NCI-H2227 treated with DMSO at 0.1 percent for 48 hours (cell line): ENCODE results near the gene ADAMTS2.

ENCODE experiments used
- DNase-seq: peaks from one replicate; lab custom pipeline; 2025; lab: John Stamatoyannopoulos, UW

ADAMTS2 gene

DNA sequence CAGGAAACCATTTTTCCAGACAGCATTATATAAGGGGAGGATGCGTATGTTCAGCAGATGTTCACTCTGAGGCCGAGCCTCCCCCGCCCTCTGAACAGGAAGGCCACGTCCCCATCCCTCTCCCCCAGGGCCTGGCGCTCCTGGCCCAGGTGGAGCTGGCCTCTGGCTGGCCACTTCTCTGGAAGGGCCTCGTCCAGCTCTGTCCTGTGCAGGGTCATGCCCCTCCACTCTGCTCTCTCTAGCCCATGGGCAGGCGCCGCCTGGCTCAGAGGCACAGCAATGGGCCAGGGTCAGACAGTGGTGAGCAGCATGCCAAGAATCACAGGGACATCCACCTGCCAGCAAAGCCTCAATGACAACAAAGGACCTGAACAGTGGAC, 34.2 kb downstream of the ADAMTS2 start:
- no peak for DNase-seq

- DNase-seq: no peak
Observed at GRCh38 chr5:179310439-179311090, 34.7 kb downstream of the ADAMTS2 start.

GRCh38 chr5:179309751-179310320, 35.4 kb downstream of the ADAMTS2 start:
- no peak for DNase-seq

DNA sequence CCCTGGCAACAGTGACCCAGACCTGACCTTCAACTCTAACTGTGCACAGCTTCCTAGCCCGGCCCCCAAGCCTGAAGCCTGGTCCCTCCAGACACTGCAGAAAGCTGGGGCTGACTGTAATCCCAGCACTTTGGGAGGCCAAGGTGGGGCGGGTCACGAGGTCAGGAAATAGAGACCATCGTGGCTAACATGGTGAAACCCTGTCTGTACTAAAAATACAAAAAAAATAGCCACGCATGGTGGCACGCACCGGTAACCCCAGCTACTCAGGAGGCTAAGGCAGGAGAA, 35.9 kb downstream of the ADAMTS2 start:
- no peak for DNase-seq

GRCh38 chr5:179308563-179309382, 36.5 kb downstream of the ADAMTS2 start:
- no peak for DNase-seq

DNA sequence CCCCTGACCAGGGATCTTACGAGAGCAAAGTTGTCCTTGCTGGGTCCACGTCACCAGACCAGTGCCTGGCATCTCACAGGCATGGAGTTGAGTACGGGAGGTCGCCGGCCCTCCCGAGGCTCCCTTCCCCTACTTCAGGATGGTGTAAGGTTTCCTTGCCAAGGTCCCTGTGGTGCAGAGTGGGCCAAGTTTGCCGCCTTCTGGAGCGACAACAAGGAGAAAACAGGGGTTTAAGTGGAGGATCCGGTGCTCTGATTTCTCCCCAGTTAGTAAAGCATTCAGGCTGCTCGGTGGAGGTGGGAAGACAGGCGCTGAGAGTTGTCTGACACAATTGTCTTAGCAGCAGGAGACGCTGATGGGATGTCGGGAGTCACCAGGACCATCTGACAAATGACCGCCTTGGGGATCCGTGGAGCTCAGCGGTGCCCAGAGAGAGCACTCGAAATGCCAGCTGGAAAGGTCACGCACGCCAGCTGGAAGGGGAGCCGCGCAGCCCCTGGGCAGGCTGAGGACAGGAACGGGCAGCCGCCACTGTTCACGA, 37.3 kb downstream of the ADAMTS2 start:
- no peak for DNase-seq

DNA sequence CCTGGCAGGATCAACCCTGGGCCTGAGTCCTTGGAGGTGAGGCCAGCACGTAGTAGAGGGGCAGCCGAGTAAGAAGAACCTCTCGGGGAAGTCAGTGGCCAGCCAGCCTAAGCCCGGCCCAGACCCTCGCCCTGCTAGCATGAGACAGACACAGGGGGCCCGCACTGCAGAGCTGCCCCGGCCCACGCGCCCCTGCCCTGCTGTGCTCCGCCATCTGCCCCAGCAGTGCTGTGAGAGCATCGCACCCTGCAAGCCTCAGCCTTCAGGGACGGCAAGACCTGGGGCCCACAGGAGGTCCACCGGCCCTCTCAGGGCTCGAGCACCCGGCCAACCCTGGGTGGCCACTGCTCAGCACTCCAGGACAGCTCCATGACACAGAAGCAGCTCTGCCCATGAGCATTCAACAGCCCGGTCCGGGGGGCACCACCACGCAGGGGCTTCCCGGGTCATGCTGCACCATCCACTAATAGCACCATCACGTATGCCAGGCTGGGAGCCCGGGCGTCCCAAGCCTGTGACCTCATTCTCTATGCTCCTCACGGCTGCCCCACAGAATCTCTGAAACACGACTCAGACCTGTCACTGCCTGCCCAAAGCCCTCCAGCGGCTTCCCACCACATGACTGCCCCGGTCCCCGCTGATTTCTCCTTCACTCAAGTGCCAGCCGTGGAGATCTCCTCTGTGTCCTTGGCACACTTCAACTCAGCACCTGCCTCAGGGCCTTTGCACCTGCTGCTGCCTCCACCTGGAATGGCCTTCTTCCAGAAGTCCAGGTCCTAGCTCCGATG, 38.1 kb downstream of the ADAMTS2 start:
- DNase-seq: no peak

GRCh38 chr5:179306191-179307012, 38.9 kb downstream of the ADAMTS2 start:
- no peak for DNase-seq

GRCh38 chr5:179304871-179305270, 40.4 kb downstream of the ADAMTS2 start:
- no peak for DNase-seq

DNA sequence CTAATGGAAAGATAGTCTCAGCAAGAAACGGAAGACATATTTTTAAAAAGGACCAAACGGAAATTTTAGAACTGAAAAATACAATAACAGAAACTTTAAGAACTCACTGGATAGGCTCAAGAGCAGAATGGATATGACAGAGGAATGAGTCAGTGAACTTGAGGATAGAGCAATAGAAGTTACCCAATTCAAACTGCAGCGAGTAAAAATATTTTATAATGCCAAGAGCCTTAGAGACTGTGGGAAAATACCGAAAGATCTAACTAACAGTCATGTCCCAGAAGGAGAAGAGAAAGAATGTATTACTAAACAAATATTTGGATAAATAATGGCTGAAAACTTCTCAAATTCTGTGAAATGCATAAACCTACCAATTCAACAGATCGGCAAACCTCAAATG, 40.8 kb downstream of the ADAMTS2 start:
- DNase-seq: no peak

DNA sequence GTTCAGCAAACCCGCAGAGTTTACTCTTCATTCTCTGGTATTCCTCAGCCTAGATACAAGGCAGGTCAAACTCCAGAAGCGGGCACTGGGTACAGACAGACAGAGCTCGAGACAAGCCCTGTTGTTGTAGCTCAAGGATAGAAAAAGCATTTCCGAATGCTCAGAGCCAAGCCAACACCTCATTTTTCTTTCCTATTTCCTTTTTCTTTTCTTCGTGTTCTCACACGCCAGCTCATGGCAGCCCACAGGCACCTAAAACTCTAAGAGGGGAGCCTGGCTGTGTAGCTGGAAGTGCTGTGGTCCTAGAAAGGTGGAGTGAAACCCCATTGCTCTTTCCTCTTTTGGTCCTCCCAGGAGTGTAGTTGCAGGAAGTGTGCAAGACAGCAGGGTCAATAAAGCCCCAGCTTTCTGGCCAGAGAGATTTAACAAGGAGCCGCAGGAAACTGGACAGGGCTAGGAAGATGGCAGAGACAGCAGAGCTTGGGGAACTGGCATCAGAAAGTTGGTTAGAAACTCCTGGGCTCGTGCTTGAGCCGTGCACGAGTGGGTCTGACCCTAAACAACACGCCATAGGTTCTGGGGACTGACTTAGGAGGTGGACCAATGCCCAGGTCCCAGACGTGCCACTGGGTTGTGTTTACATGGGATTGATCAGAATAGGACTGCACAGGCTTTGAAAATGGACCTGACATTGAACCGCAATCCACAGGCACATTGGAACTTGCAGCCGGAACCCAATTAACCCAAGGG, 41.6 kb downstream of the ADAMTS2 start:
- DNase-seq: no peak

GRCh38 chr5:179302499-179303185, 42.6 kb downstream of the ADAMTS2 start:
- DNase-seq: no peak

DNA sequence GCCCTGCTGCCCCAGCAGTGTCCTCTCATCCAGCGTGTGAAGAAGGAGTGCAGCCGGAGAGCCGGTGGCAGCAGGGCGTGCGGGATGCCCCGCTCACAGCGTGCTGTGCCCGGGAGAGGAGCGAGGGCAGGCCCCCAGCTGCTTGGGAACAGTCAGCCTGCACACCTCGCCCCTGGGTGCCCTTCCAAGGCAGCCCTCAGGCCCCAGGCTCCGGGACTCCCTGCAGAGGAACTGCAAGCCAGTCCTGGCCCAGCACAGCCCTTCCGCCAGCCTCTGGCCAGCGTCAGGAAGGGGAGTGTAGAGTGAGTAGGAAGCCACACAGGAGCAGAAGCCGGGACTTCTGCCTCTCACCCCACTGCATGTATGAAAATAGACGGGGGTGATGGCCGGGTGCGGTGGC, 43.5 kb downstream of the ADAMTS2 start:
- no peak for DNase-seq

- DNase-seq: no peak
Observed at GRCh38 chr5:179301376-179301775, 43.9 kb downstream of the ADAMTS2 start.

DNA sequence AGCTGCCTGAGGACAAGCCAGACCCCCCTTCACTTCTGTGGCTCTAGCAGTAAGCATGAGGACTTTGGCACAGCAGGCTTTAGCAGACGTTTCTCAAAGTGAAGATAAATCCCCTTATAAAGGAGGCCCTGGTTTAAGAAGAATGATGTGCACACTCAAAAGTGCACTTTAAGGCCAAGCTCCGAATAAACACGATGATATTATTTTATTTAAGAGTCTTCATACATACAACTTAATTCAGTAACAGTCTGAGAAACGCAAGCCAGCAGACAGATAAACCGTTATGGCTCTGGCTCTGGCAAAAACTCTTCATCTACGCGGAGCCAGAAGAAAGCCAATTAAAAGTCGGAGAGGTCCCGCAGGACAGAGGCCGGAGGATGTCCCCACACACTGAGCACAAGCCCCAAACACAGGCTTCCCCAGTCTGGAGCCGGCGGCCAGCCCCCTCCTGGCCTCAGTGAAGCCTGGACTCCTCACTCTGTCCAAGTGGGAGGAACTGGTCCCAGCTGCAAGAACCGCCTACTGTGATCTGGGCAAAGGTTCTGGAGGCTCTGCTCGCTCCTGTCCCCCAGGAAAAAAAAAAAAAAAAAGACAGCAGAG, 44.6 kb downstream of the ADAMTS2 start:
- no peak for DNase-seq

GRCh38 chr5:179298181-179298993, 46.9 kb downstream of the ADAMTS2 start:
- DNase-seq: no peak

DNA sequence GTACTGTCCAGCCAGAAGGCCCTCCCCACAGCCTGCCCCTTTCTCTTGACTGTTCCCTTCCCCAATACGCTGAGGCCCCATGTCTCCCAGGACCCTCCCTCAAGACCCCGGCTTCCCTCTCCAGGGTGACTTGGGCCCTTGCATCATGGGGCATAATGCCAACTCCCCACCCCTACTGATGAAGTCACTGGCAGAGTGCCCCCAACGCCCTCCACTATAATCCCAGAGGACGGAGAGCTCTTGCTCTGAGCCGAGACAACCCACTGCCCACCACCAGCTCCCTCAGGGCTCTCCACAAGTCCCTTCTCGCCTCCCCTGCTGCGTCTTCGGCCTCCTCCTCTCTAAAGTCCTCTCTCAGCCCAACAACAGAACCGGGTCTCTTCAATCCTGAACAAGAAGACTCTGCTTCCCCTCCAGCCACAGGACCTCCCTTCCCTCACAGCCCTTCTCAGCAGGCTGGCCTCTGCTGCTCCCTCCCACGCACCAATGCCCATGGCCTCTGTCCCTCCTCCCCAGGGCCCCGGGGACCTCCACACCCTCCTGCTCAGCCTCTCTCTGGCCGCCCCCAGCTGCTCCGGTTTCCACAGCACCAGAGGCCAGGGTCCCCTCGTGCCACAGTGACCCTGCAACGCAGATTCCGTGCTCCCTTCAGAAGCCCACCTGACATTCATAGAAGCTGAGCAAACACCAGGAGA, 47.6 kb downstream of the ADAMTS2 start:
- no peak for DNase-seq

GRCh38 chr5:179297026-179297425, 48.2 kb downstream of the ADAMTS2 start:
- no peak for DNase-seq
